Osteoblast (primary cell): Measurements from ENCODE around the gene NME7. TPM values are rescaled to one million over a fixed set of nuclear protein-coding genes. Genes with fewer than 3 reads are reported as not detected.
"Not testable (repeated sequence)": the region's sequence is repeated elsewhere in the genome, so short reads cannot be mapped to it uniquely, and the experiment has no call there.

Experiments used
- DNase-seq: peaks from one replicate; pipeline ENCODE4 v3.0.0; 2011; ENCODE audit warnings: low spot score, mixed read lengths; ENCODE audit not compliant: insufficient read length; ENCODE audit errors: missing footprints
- H2AFZ ChIP-seq: 2 replicates; pipeline ENCODE4 v1.6.0; 2011; ENCODE audit warnings: mild to moderate bottlenecking, low read length
- H3K27ac ChIP-seq: 2 replicates; pipeline ENCODE4 v1.5.1; 2011; ENCODE audit warnings: mild to moderate bottlenecking, low read depth, low read length, moderate library complexity
- H3K27me3 ChIP-seq: 2 replicates; pipeline ENCODE4 v1.6.0; 2012; ENCODE audit warnings: mild to moderate bottlenecking, control low read depth, inconsistent platforms, low read length, moderate library complexity; ENCODE audit not compliant: insufficient read depth
- H3K36me3 ChIP-seq: 2 replicates; pipeline ENCODE4 v1.5.1; 2011; ENCODE audit warnings: mild to moderate bottlenecking, low read length, control low read depth, moderate library complexity; ENCODE audit not compliant: insufficient read depth
- H3K4me1 ChIP-seq: 2 replicates; pipeline ENCODE4 v1.5.1; 2011; ENCODE audit warnings: mild to moderate bottlenecking, low read length, control low read depth, moderate library complexity; ENCODE audit not compliant: insufficient read depth
- H3K4me2 ChIP-seq: 2 replicates; pipeline ENCODE4 v1.6.0; 2011; ENCODE audit warnings: mild to moderate bottlenecking, low read length; ENCODE audit not compliant: insufficient read depth
- H3K4me3 ChIP-seq: fragments of 200-600 bp; sonication (generic); 3 replicates; pipeline ENCODE4 v1.5.1; 2012; ENCODE audit warnings: mild to moderate bottlenecking, low read length, inconsistent platforms; ENCODE audit not compliant: insufficient read depth
- H3K79me2 ChIP-seq: 2 replicates; pipeline ENCODE4 v1.6.0; 2012; ENCODE audit warnings: mild to moderate bottlenecking, low read length, control low read depth, inconsistent platforms; ENCODE audit not compliant: insufficient read depth
- H3K9me3 ChIP-seq: 2 replicates; pipeline ENCODE4 v1.5.1; 2011; ENCODE audit warnings: low read depth, low read length, control low read depth
- H4K20me1 ChIP-seq: 2 replicates; pipeline ENCODE4 v1.6.0; 2012; ENCODE audit warnings: mild to moderate bottlenecking, low read length, control low read depth; ENCODE audit not compliant: insufficient read depth
- CTCF ChIP-seq: IDR thresholded peaks from 2 replicates; pipeline ENCODE4 v1.5.1; 2011; ENCODE audit warnings: mild to moderate bottlenecking, low read depth, low read length, moderate library complexity; ENCODE audit errors: extremely low read depth
- total RNA-seq: library from RNA; depleted of rRNA; stranded (reverse); fragments of >200 nt; gene quantifications from 2 replicates; pipeline ENCODE4 v1.2.3, GENCODE V29; 2012

NME7 gene
- total RNA-seq, 1 donor, result 31.5 TPM

GRCh38 chr1:169340882-169341281, 26.7 kb downstream of the NME7 start:
- no peaks in the 10 kb centered on the region for H3K4me1 ChIP-seq
- no peak for TF ChIP-seq CTCF
- H3K4me3 ChIP-seq, result no peak overlapping the region
- no peaks in the 10 kb centered on the region for H4K20me1 ChIP-seq
- H3K79me2 ChIP-seq, result no peaks in the 10 kb centered on the region
- H2AFZ ChIP-seq, result no peak overlapping the region
- no peak overlapping the region for H3K27ac ChIP-seq
- DNase-seq, result no peak
- H3K36me3 ChIP-seq, result no peaks in the 10 kb centered on the region
- H3K9me3 ChIP-seq, result no peaks in the 10 kb centered on the region
- no peaks in the 10 kb centered on the region for H3K27me3 ChIP-seq
- H3K4me2 ChIP-seq, result no peak overlapping the region

GRCh38 chr1:169339773-169340172, 27.8 kb downstream of the NME7 start:
- Histone ChIP-seq H4K20me1 (no peaks in the 10 kb centered on the region), H2AFZ (no peak overlapping the region), H3K27ac (no peak overlapping the region), H3K4me3 (no peak overlapping the region), H3K4me2 (no peak overlapping the region), H3K36me3 (no peaks in the 10 kb centered on the region), H3K27me3 (no peaks in the 10 kb centered on the region), H3K79me2 (no peaks in the 10 kb centered on the region), H3K4me1 (no peaks in the 10 kb centered on the region), H3K9me3 (no peaks in the 10 kb centered on the region)
- DNase-seq, result no peak
- TF ChIP-seq CTCF, result no peak

- Histone ChIP-seq H2AFZ (no peak overlapping the region), H3K27me3 (no peaks in the 10 kb centered on the region), H3K4me3 (no peak overlapping the region), H3K4me1 (no peaks in the 10 kb centered on the region), H3K9me3 (no peaks in the 10 kb centered on the region), H3K4me2 (no peak overlapping the region), H4K20me1 (no peaks in the 10 kb centered on the region), H3K27ac (no peak overlapping the region), H3K79me2 (peaks cover 3% of the 10 kb centered on the region), H3K36me3 (no peaks in the 10 kb centered on the region)
- no peak for TF ChIP-seq CTCF
- DNase-seq, result no peak
These were observed 29.0 kb downstream of the NME7 start for GRCh38 chr1:169338617-169339016.

GRCh38 chr1:169336947-169337715, 30.5 kb downstream of the NME7 start:
- not testable (repeated sequence) for H3K79me2 ChIP-seq, H3K27me3 ChIP-seq

GRCh38 chr1:169334727-169335126, 32.9 kb downstream of the NME7 start:
- H3K27ac ChIP-seq, H3K4me1 ChIP-seq, H3K9me3 ChIP-seq, H3K36me3 ChIP-seq, H3K27me3 ChIP-seq, H3K79me2 ChIP-seq, H2AFZ ChIP-seq, H3K4me2 ChIP-seq, H4K20me1 ChIP-seq, DNase-seq, H3K4me3 ChIP-seq: not testable (repeated sequence)

More at GRCh38 chr1:169336947-169337715, 30.5 kb downstream of the NME7 start:
- not testable (repeated sequence) for H3K9me3 ChIP-seq, H2AFZ ChIP-seq, H3K36me3 ChIP-seq, DNase-seq, H3K4me1 ChIP-seq, H3K4me3 ChIP-seq, H3K4me2 ChIP-seq, H3K27ac ChIP-seq, H4K20me1 ChIP-seq
